GM23338 (cell line): ENCODE results near the gene IGF2. TPM values are rescaled to one million over a fixed set of nuclear protein-coding genes. Genes with fewer than 3 reads are reported as not detected.

Source experiments
- ATAC-seq: fragments of 200-7000 bp; cut with Tn5 transposase; 3 replicates; pipeline ENCODE4 v1.9.1; 2020
- DNase-seq: peaks from one replicate; pipeline ENCODE4 v3.0.0-alpha.2; 2015; ENCODE audit warnings: low spot score
- H2AFZ ChIP-seq: fragments of 200-600 bp; sonication (generic); 2 replicates; pipeline ENCODE4 v1.8.0; 2016; ENCODE audit warnings: antibody characterized with exemption, mild to moderate bottlenecking, moderate library complexity
- H3F3A ChIP-seq: fragments of 200-600 bp; sonication (generic); replicated peaks from 2 replicates; pipeline ENCODE4 v1.8.0; 2017; ENCODE audit warnings: antibody characterized with exemption, mixed run types, low read depth
- H3K27ac ChIP-seq: fragments of 200-600 bp; sonication (generic); 2 replicates; pipeline ENCODE4 v1.6.1; 2016; ENCODE audit warnings: low read depth
- H3K27me3 ChIP-seq: fragments of 200-600 bp; sonication (generic); 2 replicates; pipeline ENCODE4 v1.8.0; 2016; ENCODE audit warnings: mild to moderate bottlenecking, mixed run types, moderate library complexity; ENCODE audit not compliant: insufficient read depth
- H3K36me3 ChIP-seq: fragments of 200-600 bp; sonication (generic); 2 replicates; pipeline ENCODE4 v1.8.0; 2016; ENCODE audit warnings: mild to moderate bottlenecking; ENCODE audit not compliant: insufficient read depth
- H3K4me1 ChIP-seq: fragments of 200-600 bp; sonication (generic); 2 replicates; pipeline ENCODE4 v1.8.0; 2016; ENCODE audit warnings: mild to moderate bottlenecking, moderate library complexity; ENCODE audit not compliant: insufficient read depth
- H3K4me2 ChIP-seq: fragments of 200-600 bp; sonication (generic); 2 replicates; pipeline ENCODE4 v1.7.1; 2017; ENCODE audit warnings: mixed run types
- H3K4me3 ChIP-seq: fragments of 200-600 bp; sonication (generic); 2 replicates; pipeline ENCODE4 v1.6.1; 2016; ENCODE audit warnings: mixed run types
- H3K79me2 ChIP-seq: fragments of 200-600 bp; sonication (generic); replicated peaks from 2 replicates; pipeline ENCODE4 v1.8.0; 2017; ENCODE audit warnings: mild to moderate bottlenecking; ENCODE audit not compliant: insufficient read depth
- H3K9me2 ChIP-seq: fragments of 200-600 bp; sonication (generic); 2 replicates; pipeline ENCODE4 v1.8.0; 2017; ENCODE audit not compliant: insufficient read depth
- H4K20me1 ChIP-seq: fragments of 200-600 bp; sonication (generic); replicated peaks from 2 replicates; pipeline ENCODE4 v1.8.0; 2017; ENCODE audit warnings: mild to moderate bottlenecking; ENCODE audit not compliant: insufficient read depth
- H3K27ac Mint-ChIP-seq: 2 replicates; pipeline ENCODE4 v1.8.0; 2020; ENCODE audit warnings: inconsistent platforms, mild to moderate bottlenecking, moderate library complexity, mixed read lengths
- H3K27me3 Mint-ChIP-seq: 3 replicates; pipeline ENCODE4 v1.8.0; 2022; ENCODE audit warnings: low read depth, mild to moderate bottlenecking, moderate library complexity, mixed read lengths, inconsistent platforms; ENCODE audit not compliant: insufficient read depth, poor library complexity
- H3K36me3 Mint-ChIP-seq: 3 replicates; pipeline ENCODE4 v1.8.0; 2021; ENCODE audit warnings: low read depth, mild to moderate bottlenecking, inconsistent platforms, moderate library complexity, mixed read lengths
- H3K4me1 Mint-ChIP-seq: 3 replicates; pipeline ENCODE4 v1.8.0; 2020; ENCODE audit warnings: mild to moderate bottlenecking, inconsistent platforms, mixed read lengths
- H3K4me3 Mint-ChIP-seq: 3 replicates; pipeline ENCODE4 v1.8.0; 2021; ENCODE audit warnings: moderate library complexity, mild to moderate bottlenecking, inconsistent platforms, mixed read lengths
- H3K9me3 Mint-ChIP-seq: 3 replicates; pipeline ENCODE4 v1.8.0; 2020; ENCODE audit warnings: moderate library complexity, mild to moderate bottlenecking, inconsistent platforms, mixed read lengths
- CREB1 ChIP-seq: fragments of 250-450 bp; sonication (Bioruptor Pico); IDR thresholded peaks from 2 replicates; pipeline ENCODE4 v1.5.0; 2020; ENCODE audit warnings: low read depth, mild to moderate bottlenecking, moderate library complexity
- CTCF ChIP-seq, 2 experiments: fragments of 200-600 bp in 1 of 2; sonication (generic) in 1 of 2; conservative IDR thresholded peaks; 2 replicates each; pipeline versions ENCODE4 v1.5.1 to v1.6.1; 2016 to 2017; ENCODE audit warnings: antibody characterized with exemption in 2 of 2, low read depth in 2 of 2, mild to moderate bottlenecking in 2 of 2, moderate library complexity in 1 of 2
- EZH2 ChIP-seq: fragments of 200-600 bp; sonication (generic); IDR thresholded peaks from one replicate; pipeline ENCODE4 v1.8.0; 2017; ENCODE audit warnings: antibody characterized with exemption, mild to moderate bottlenecking, low read depth; ENCODE audit not compliant: unreplicated experiment
- ZNF114 ChIP-seq: fragments of 250-450 bp; sonication (Bioruptor Pico); IDR thresholded peaks from 2 replicates; pipeline ENCODE4 v1.5.0; 2020; ENCODE audit warnings: mild to moderate bottlenecking, moderate library complexity
- ZNF331 ChIP-seq: fragments of 250-450 bp; sonication (Bioruptor Pico); IDR thresholded peaks from 2 replicates; pipeline ENCODE4 v1.5.0; 2020; ENCODE audit warnings: low read depth, mild to moderate bottlenecking, moderate library complexity
- ZNF462 ChIP-seq: fragments of 250-450 bp; sonication (Bioruptor Pico); IDR thresholded peaks from 2 replicates; pipeline ENCODE4 v1.5.0; 2020; ENCODE audit warnings: mild to moderate bottlenecking, moderate library complexity
- polyA plus RNA-seq: library from polyadenylated mRNA; unstranded; fragments of >200 nt; fragmentation: Nextera tagmentation; extraction: Ambion mirVana; gene quantifications from 2 replicates; pipeline ENCODE4 v1.2.1, GENCODE V29; 2016
- total RNA-seq: library from RNA; depleted of rRNA; stranded (reverse); fragments of >200 nt; shearing (Covaris generic); gene quantifications from 2 replicates; pipeline ENCODE4 v1.2.3, GENCODE V29; 2014
- TF ChIP-seq, protein P1 (sequence below): IDR thresholded peaks from 2 replicates; pipeline ENCODE4 v1.6.1; 2016; ENCODE audit warnings: antibody characterized with exemption
- TF ChIP-seq, protein P2 (sequence below): IDR thresholded peaks from one replicate; pipeline ENCODE4 v1.6.1; 2018; ENCODE audit warnings: antibody characterized with exemption; ENCODE audit not compliant: unreplicated experiment

Gene IGF2
- total and polyA plus RNA-seq, 2 experiments from 2014 or later: 1.4 to 4.0 TPM

DNA sequence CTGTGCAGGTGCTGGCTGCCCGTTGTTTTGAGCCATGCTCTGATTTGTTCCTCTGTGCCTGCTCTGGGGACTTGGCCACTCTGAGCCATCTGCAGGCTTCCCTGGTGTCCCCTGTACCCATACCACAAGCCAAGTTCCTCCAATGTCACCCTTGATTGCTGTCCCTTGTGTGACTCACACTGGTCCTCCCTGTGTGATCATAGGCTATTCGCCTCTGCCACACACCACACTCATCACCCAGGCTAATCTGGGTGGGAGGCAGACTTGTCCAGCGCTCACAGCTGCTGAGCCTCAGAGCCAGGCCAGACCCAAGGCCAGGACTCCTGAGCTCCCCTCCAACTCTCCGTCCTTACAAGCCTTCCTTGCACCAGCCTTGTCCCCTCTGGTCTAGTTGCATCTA is 31.7 kb downstream of the IGF2 start:
- no peak for TF ChIP-seq EZH2
- no peak for TF ChIP-seq ZNF462
- 0 out of 2 replicates have a peak, but pooled peaks cover 6% of the 10 kb centered on the region for H3K9me2 ChIP-seq
- ATAC-seq: no peak
- no peaks in the 10 kb centered on the region for H3K4me1 ChIP-seq
- no peaks in the 10 kb centered on the region for H4K20me1 ChIP-seq
- DNase-seq: no peak
- Mint-ChIP-seq H3K4me1 (no peaks in the 10 kb centered on the region; the same call in 2 of the 3 replicates), H3K27ac (no peak overlapping the region), H3K27me3 (peaks cover 14% of the 10 kb centered on the region), H3K9me3 (no peaks in the 10 kb centered on the region), H3K4me3 (no peak overlapping the region), H3K36me3 (no peaks in the 10 kb centered on the region)
- H3K4me2 ChIP-seq: no peak overlapping the region
- H2AFZ ChIP-seq: no peak overlapping the region
- no peaks in the 10 kb centered on the region for H3F3A ChIP-seq
- no peaks in the 10 kb centered on the region for H3K27me3 ChIP-seq
- no peak overlapping the region for H3K4me3 ChIP-seq
- H3K27ac ChIP-seq: no peak overlapping the region
- no peaks in the 10 kb centered on the region for H3K79me2 ChIP-seq
- H3K36me3 ChIP-seq: no peaks in the 10 kb centered on the region

GRCh38 chr11:2106583-2107209 is 32.5 kb downstream of the IGF2 start:
- H3K4me3 Mint-ChIP-seq: no peak overlapping the region
- H3K4me2 ChIP-seq: no peak overlapping the region
- no peaks in the 10 kb centered on the region for H3K4me1 ChIP-seq
- peaks cover 14% of the 10 kb centered on the region for H3K27me3 Mint-ChIP-seq
- peaks cover 11% of the 10 kb centered on the region; the same call in 1 of the 2 replicates for H3K9me2 ChIP-seq
- H3K4me1 Mint-ChIP-seq: no peaks in the 10 kb centered on the region; the same call in 2 of the 3 replicates
- no peak for ATAC-seq
- no peaks in the 10 kb centered on the region for H3K36me3 Mint-ChIP-seq
- H3K79me2 ChIP-seq: no peaks in the 10 kb centered on the region
- H3K9me3 Mint-ChIP-seq: no peaks in the 10 kb centered on the region
- no peak overlapping the region for H3K27ac Mint-ChIP-seq
- no peak overlapping the region for H2AFZ ChIP-seq
- no peaks in the 10 kb centered on the region for H4K20me1 ChIP-seq
- no peak overlapping the region for H3K27ac ChIP-seq
- DNase-seq: no peak
- H3K36me3 ChIP-seq: no peaks in the 10 kb centered on the region
- H3F3A ChIP-seq: no peaks in the 10 kb centered on the region
- H3K27me3 ChIP-seq: no peaks in the 10 kb centered on the region
- no peak overlapping the region for H3K4me3 ChIP-seq
- TF ChIP-seq ZNF331 (CRISPR knock-in tag) (no peak), EZH2 (no peak), ZNF114 (CRISPR knock-in tag) (no peak), CTCF (conservative IDR thresholded peaks at IDR 0.05; ENCODE audit: low read depth in 2 of 2) (no peak), CREB1 (no peak)
- TF ChIP-seq, protein P1, sequence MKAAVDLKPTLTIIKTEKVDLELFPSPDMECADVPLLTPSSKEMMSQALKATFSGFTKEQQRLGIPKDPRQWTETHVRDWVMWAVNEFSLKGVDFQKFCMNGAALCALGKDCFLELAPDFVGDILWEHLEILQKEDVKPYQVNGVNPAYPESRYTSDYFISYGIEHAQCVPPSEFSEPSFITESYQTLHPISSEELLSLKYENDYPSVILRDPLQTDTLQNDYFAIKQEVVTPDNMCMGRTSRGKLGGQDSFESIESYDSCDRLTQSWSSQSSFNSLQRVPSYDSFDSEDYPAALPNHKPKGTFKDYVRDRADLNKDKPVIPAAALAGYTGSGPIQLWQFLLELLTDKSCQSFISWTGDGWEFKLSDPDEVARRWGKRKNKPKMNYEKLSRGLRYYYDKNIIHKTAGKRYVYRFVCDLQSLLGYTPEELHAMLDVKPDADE: no peak
- TF ChIP-seq, protein P2, sequence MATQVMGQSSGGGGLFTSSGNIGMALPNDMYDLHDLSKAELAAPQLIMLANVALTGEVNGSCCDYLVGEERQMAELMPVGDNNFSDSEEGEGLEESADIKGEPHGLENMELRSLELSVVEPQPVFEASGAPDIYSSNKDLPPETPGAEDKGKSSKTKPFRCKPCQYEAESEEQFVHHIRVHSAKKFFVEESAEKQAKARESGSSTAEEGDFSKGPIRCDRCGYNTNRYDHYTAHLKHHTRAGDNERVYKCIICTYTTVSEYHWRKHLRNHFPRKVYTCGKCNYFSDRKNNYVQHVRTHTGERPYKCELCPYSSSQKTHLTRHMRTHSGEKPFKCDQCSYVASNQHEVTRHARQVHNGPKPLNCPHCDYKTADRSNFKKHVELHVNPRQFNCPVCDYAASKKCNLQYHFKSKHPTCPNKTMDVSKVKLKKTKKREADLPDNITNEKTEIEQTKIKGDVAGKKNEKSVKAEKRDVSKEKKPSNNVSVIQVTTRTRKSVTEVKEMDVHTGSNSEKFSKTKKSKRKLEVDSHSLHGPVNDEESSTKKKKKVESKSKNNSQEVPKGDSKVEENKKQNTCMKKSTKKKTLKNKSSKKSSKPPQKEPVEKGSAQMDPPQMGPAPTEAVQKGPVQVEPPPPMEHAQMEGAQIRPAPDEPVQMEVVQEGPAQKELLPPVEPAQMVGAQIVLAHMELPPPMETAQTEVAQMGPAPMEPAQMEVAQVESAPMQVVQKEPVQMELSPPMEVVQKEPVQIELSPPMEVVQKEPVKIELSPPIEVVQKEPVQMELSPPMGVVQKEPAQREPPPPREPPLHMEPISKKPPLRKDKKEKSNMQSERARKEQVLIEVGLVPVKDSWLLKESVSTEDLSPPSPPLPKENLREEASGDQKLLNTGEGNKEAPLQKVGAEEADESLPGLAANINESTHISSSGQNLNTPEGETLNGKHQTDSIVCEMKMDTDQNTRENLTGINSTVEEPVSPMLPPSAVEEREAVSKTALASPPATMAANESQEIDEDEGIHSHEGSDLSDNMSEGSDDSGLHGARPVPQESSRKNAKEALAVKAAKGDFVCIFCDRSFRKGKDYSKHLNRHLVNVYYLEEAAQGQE: no peak
